AG04450 (cell line): ENCODE data around the gene DTX2. TPM values are rescaled to one million over a fixed set of nuclear protein-coding genes. Genes with fewer than 3 reads are reported as not detected.
"Not testable (repeated sequence)": the region's sequence is repeated elsewhere in the genome, so short reads cannot be mapped to it uniquely, and the experiment has no call there.

Experiments used
- CTCF ChIA-PET: fragments of 300-600, 350-600 bp; formaldehyde crosslinking; extraction: SDS; loops from one replicate; lab custom pipeline; 2022; ENCODE audit warnings: antibody characterized with exemption, inconsistent platforms; lab: Charles Lee
- POLR2A ChIA-PET: fragments of 350-600 bp; formaldehyde crosslinking; extraction: SDS; loops from one replicate; lab custom pipeline; 2021; ENCODE audit warnings: antibody characterized with exemption, inconsistent platforms; lab: Yijun Ruan, JAX
- DNase-seq: peaks from one replicate; pipeline ENCODE4 v3.0.0-alpha.2; 2011; ENCODE audit warnings: low read depth, low spot score
- H3K27ac ChIP-seq: one replicate; pipeline ENCODE4 v1.5.1; 2012; ENCODE audit warnings: low read depth, low read length, control low read depth
- H3K27me3 ChIP-seq: one replicate; pipeline ENCODE4 v1.6.0; 2012; ENCODE audit warnings: low read length; ENCODE audit not compliant: control insufficient read depth, insufficient read depth
- H3K4me3 ChIP-seq: 2 replicates; pipeline ENCODE4 v1.5.1; 2011; ENCODE audit warnings: mild to moderate bottlenecking, low read depth, low read length, control low read depth
- H3K9me3 ChIP-seq: 2 replicates; pipeline ENCODE4 v1.5.1; 2012; ENCODE audit warnings: low read length; ENCODE audit not compliant: control insufficient read depth, insufficient read depth
- CTCF ChIP-seq: IDR thresholded peaks from 2 replicates; pipeline ENCODE4 v1.5.1; 2011; ENCODE audit warnings: low read depth, low read length, control low read depth, inconsistent platforms
- polyA plus RNA-seq: library from polyadenylated mRNA; depleted of rRNA; stranded (reverse); fragments of >200 nt; gene quantifications from 2 replicates; pipeline ENCODE4 v1.2.3, GENCODE V29; 2011

The DTX2 gene
- polyA plus RNA-seq, 1 experiment: 2.6 TPM

GRCh38 chr7:76428868-76429805, 32.4 kb upstream of the DTX2 start:
- ChIA-PET POLR2A (no interaction called here), CTCF (no interaction called here)
- Histone ChIP-seq H3K27me3 (no peaks in the 10 kb centered on the region), H3K4me3 (no peak overlapping the region), H3K9me3 (no peaks in the 10 kb centered on the region; the same call in 1 of the 2 replicates), H3K27ac (no peak overlapping the region)
- no peak for DNase-seq
- no peak for TF ChIP-seq CTCF

DNA sequence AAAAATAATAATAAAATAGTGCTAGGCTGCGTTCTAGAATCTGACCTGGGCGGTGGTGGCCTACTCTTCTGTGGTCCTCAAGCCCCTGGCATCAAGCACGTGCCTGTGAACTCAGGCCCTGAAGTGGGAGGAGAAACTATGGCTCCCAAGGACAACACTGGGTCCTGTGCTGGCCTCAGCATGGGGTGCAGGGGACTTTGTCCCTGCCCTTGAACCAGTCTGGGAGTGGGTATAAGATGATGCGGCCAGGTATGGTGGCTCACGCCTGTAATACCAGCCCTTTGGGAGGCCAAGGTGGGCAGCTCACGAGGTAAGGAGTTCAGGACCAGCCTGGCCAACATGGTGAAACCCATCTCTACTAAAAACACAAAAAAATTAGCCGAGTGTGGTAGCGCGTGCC, 31.3 kb upstream of the DTX2 start:
- Histone ChIP-seq H3K27me3 (no peaks in the 10 kb centered on the region), H3K9me3 (no peaks in the 10 kb centered on the region; the same call in 1 of the 2 replicates), H3K27ac (no peak overlapping the region), H3K4me3 (no peak overlapping the region)
- TF ChIP-seq CTCF: no peak
- ChIA-PET POLR2A (no interaction called here), CTCF (no interaction called here)
- no peak for DNase-seq

DNA sequence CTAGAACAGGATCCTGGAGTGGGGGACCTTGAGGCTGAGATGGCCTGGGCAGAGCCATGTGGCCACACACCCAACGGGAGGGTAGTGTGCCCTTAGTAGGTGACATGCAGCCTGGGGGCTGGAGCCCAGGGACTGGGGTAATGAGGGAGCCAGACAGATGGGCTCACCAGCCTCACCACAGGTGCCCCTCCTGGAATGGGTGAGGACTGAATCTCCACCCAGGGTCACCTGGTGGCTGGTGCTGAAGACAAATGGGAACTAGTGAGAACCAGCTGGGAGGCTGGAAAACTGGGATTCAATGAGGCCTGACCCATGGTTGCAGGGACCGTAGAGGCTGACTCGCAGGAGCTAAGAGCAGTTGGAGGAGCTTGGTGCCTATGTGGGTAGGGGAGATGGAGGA, 30.7 kb upstream of the DTX2 start:
- TF ChIP-seq CTCF: no peak
- Histone ChIP-seq H3K4me3 (no peak overlapping the region), H3K9me3 (no peaks in the 10 kb centered on the region), H3K27me3 (no peaks in the 10 kb centered on the region), H3K27ac (no peak overlapping the region)
- ChIA-PET CTCF (no interaction called here), POLR2A (no interaction called here)
- DNase-seq: no peak

- H3K27ac ChIP-seq, POLR2A ChIA-PET, H3K9me3 ChIP-seq, H3K4me3 ChIP-seq, H3K27me3 ChIP-seq: not testable (repeated sequence)
- CTCF ChIA-PET: interaction anchor here (0.6 to 1.2 kb wide), 4 partner anchors 34 to 181 kb away, joined by 3 to 7 read pairs (median 3); no protein-coding TSS in a partner anchor
- peak; percentile 65 for TF ChIP-seq CTCF
- peak; percentile 67 for DNase-seq
Observed at GRCh38 chr7:76437873-76438272, 23.6 kb upstream of the DTX2 start.

DNA sequence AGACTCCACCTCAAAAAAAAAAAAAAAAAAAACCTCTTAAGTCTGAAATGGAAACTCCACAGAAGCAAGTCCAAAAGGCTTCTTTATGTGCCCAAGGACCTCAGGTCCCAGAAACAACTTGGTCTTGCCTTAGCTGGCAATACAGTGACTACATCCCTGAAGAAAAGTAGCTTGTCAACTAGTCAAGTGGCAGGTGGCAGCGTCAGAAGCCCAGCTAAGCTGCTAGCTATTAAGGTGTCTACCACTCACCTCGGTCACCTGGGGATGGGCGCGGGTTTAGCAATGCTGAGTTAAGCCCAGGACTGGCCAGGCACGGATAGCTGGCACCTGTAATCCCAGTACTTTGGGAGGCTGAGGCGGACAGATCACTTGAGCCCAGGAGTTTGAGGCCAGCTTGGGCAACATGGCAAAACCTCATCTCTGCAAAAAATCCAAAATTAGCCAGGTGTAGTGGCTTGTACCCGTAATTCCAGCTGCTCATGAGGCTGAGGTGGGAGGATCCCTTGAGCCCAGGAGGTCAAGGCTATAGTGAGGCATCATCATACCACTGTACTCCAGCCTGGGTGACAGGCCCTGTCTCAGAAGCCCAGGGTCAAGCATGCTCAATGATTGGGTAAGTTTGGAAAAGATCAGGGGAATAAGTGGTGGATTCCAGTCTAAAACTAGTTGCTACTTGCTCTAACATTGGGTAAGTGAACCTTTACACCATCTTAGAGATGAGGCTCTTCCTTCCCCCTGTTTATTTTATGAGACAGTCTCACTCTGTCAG, 22.2 kb upstream of the DTX2 start:
- CTCF ChIA-PET, H3K27ac ChIP-seq, H3K27me3 ChIP-seq, DNase-seq, H3K9me3 ChIP-seq, POLR2A ChIA-PET, H3K4me3 ChIP-seq: not testable (repeated sequence)

DNA sequence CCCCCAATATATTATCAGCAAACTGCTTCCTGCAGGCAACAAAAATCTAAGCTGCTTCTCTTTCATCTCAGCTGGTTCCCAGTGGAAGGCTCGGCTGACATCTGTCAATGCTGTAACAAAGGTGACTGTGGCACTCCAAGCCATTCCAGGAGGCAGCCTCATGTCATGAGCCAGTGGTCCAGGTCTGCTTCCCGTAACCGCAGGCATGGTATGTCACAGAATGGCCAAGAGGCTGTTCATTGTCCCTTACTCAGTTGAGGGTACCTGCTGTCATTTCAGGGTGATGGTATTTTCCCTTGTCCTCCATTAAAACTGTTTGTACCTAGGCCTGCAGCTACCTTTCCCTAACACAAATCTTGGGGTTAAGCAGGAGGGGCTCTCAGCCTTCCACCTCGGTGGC, 21.1 kb upstream of the DTX2 start:
- H3K9me3 ChIP-seq, H3K27ac ChIP-seq, H3K27me3 ChIP-seq, CTCF ChIA-PET, DNase-seq, H3K4me3 ChIP-seq, POLR2A ChIA-PET: not testable (repeated sequence)

DNA sequence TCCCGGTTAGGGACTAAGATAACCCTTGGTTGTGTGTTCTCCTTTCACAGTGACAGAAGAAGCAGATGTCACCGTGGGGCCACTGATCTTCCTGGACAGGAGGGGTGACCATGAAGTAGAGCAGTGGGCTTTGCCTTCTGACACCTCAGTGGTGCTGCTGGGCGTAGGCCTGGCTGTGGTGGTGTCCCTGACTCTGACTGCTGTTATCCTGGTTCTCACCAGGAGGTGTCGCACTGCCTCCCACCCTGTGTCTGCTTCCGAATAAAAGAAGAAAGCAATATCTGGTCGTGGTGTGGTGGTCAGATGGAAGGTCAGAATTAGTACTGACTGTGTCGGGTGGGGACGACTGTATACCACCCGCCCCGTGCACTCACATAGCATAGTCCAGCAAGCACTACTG, 19.7 kb upstream of the DTX2 start:
- H3K9me3 ChIP-seq, H3K27ac ChIP-seq, H3K27me3 ChIP-seq, H3K4me3 ChIP-seq, POLR2A ChIA-PET, CTCF ChIA-PET, DNase-seq: not testable (repeated sequence)
